Right atrium auricular region (tissue), 2 donors: ENCODE measurements around the gene GRPEL2. TPM values are rescaled to one million over a fixed set of nuclear protein-coding genes. Genes with fewer than 3 reads are reported as not detected.
"Not testable (repeated sequence)": the region's sequence is repeated elsewhere in the genome, so short reads cannot be mapped to it uniquely, and the experiment has no call there.

Experiments
- DNase-seq: peaks from one replicate; pipeline ENCODE4 v3.0.0-alpha.2; 2019; ENCODE audit warnings: low spot score
- H3K27ac ChIP-seq, 2 donors: fragments of 200-600 bp; sonication (generic); 1 replicate in 1 of 2; 2 replicates in 1 of 2; pipeline ENCODE4 v1.5.1; 2016 to 2019
- H3K27me3 ChIP-seq, 2 donors: fragments of 200-600 bp; sonication (generic); one replicate each; pipeline versions ENCODE4 v1.5.1 to v1.6.0; 2017 to 2019
- H3K36me3 ChIP-seq: fragments of 200-600 bp; sonication (generic); one replicate; pipeline ENCODE4 v1.5.1; 2016
- H3K4me1 ChIP-seq, 2 donors: fragments of 200-600 bp; sonication (generic); one replicate each; pipeline versions ENCODE4 v1.5.1 to v1.6.0; 2017 to 2019
- H3K4me3 ChIP-seq, 2 donors: fragments of 200-600 bp; sonication (generic); 1 replicate in 1 of 2; 2 replicates in 1 of 2; pipeline ENCODE4 v1.5.1; 2017 to 2019; ENCODE audit warnings: mild to moderate bottlenecking in 1 of 2, moderate library complexity in 1 of 2
- H3K9me3 ChIP-seq, 2 donors: fragments of 200-600 bp; sonication (generic); one replicate each; pipeline ENCODE4 v1.5.1; 2019
- CTCF ChIP-seq, 2 donors: fragments of 200-600 bp; sonication (generic); IDR thresholded peaks; one replicate each; pipeline ENCODE4 v1.5.1; 2019; ENCODE audit warnings: antibody characterized with exemption in 2 of 2
- total RNA-seq, 2 donors: library from RNA; depleted of rRNA; stranded (reverse); fragments of >200 nt; gene quantifications; one replicate each; pipeline ENCODE4 v1.1.0, GENCODE V29; 2016

GRPEL2 gene
- total RNA-seq, 2 donors from 2014 or later: 6.9 to 10.7 TPM

- Histone ChIP-seq H3K4me1 (peaks cover 0 to 69% of the 10 kb centered on the region in 2 donors), H3K36me3 (no peaks in the 10 kb centered on the region), H3K9me3 (no peaks in the 10 kb centered on the region), H3K4me3 (no peak overlapping the region), H3K27me3 (no peaks in the 10 kb centered on the region), H3K27ac (peak overlapping the region; percentile 89 to 93)
- DNase-seq: no peak
- no peak for TF ChIP-seq CTCF (IDR thresholded peaks at IDR 0.05)
Observed at GRCh38 chr5:149388498-149389190, 43.3 kb downstream of the GRPEL2 start.

GRCh38 chr5:149389552-149390495 lies 44.5 kb downstream of the GRPEL2 start:
- H3K9me3 ChIP-seq: no peaks in the 10 kb centered on the region
- TF ChIP-seq CTCF (IDR thresholded peaks at IDR 0.05): no peak
- no peak for DNase-seq
- no peak overlapping the region for H3K4me3 ChIP-seq
- peak overlapping the region; percentile 89 to 93 for H3K27ac ChIP-seq
- no peaks in the 10 kb centered on the region for H3K27me3 ChIP-seq
- no peaks in the 10 kb centered on the region for H3K36me3 ChIP-seq
- H3K4me1 ChIP-seq: peaks cover 0 to 57% of the 10 kb centered on the region in 2 donors

GRCh38 chr5:149391076-149391475 lies 45.8 kb downstream of the GRPEL2 start:
- not testable (repeated sequence) for H3K4me3 ChIP-seq

GRCh38 chr5:149391524-149391923 lies 46.2 kb downstream of the GRPEL2 start:
- DNase-seq: no peak
- no peaks in the 10 kb centered on the region for H3K36me3 ChIP-seq
- no peaks in the 10 kb centered on the region for H3K27me3 ChIP-seq
- TF ChIP-seq CTCF (IDR thresholded peaks at IDR 0.05): no peak
- H3K27ac ChIP-seq: peak overlapping the region; percentile 57 to 93
- H3K4me3 ChIP-seq: no peak overlapping the region
- H3K9me3 ChIP-seq: no peaks in the 10 kb centered on the region
- H3K4me1 ChIP-seq: peaks cover 0 to 40% of the 10 kb centered on the region in 2 donors

More at GRCh38 chr5:149391076-149391475, 45.8 kb downstream of the GRPEL2 start:
- Histone ChIP-seq H3K4me1 (peaks cover 0 to 44% of the 10 kb centered on the region in 2 donors), H3K27ac (peak overlapping the region; percentile 57 to 93)
- H3K27me3 ChIP-seq, DNase-seq, H3K36me3 ChIP-seq, H3K9me3 ChIP-seq: not testable (repeated sequence)

- H3K27ac ChIP-seq: no peak overlapping the region
Observed at GRCh38 chr5:149392718-149393117, 47.4 kb downstream of the GRPEL2 start.

GRCh38 chr5:149394996-149395395 lies 49.7 kb downstream of the GRPEL2 start:
- not testable (repeated sequence) for H3K27me3 ChIP-seq, DNase-seq, H3K27ac ChIP-seq, H3K9me3 ChIP-seq, H3K4me1 ChIP-seq, H3K4me3 ChIP-seq, H3K36me3 ChIP-seq

More at GRCh38 chr5:149392718-149393117, 47.4 kb downstream of the GRPEL2 start:
- Histone ChIP-seq H3K36me3 (no peaks in the 10 kb centered on the region), H3K9me3 (no peaks in the 10 kb centered on the region), H3K4me1 (peaks cover 0 to 28% of the 10 kb centered on the region in 2 donors), H3K4me3 (no peak overlapping the region), H3K27me3 (no peaks in the 10 kb centered on the region)
- no peak for TF ChIP-seq CTCF (IDR thresholded peaks at IDR 0.05)
- DNase-seq: no peak
